Measurements from ENCODE around the gene ZFP90. TPM values are rescaled to one million over a fixed set of nuclear protein-coding genes. Genes with fewer than 3 reads are reported as not detected.
"Not testable (repeated sequence)": the region's sequence is repeated elsewhere in the genome, so short reads cannot be mapped to it uniquely, and the experiment has no call there.

ZFP90 gene
- total RNA-seq, 1 donor from 2014 or later = 39.9 TPM

- no peak for ATAC-seq
- DNase-seq (ENCODE audit: low spot score) = no peak
- intact Hi-C loops (cut with DNase I) = no loop called here
Observed at GRCh38 chr16:68512742-68513141, 26.3 kb upstream of the ZFP90 start.

GRCh38 chr16:68514511-68514910 is 24.6 kb upstream of the ZFP90 start:
- DNase-seq (ENCODE audit: low spot score) (no peak), ATAC-seq (no peak)
- intact Hi-C loops (cut with DNase I) = no loop called here

GRCh38 chr16:68517606-68518166 is 21.4 kb upstream of the ZFP90 start:
- DNase-seq (ENCODE audit: low spot score) = no peak
- intact Hi-C loops (cut with DNase I) = no loop called here

GRCh38 chr16:68519225-68519745 is 19.8 kb upstream of the ZFP90 start:
- no peak for DNase-seq (ENCODE audit: low spot score)
- ATAC-seq = no peak
- intact Hi-C loops (cut with DNase I) = no loop called here

More at GRCh38 chr16:68517606-68518166, 21.4 kb upstream of the ZFP90 start:
- ATAC-seq = no peak

GRCh38 chr16:68520649-68521086 is 18.4 kb upstream of the ZFP90 start:
- ATAC-seq (peak; percentile 94), DNase-seq (ENCODE audit: low spot score) (peak; percentile 89)
- intact Hi-C loops (cut with DNase I) = loop anchor here (10.0 kb wide), 1 partner anchor 604 kb away; no protein-coding TSS in a partner anchor

GRCh38 chr16:68524069-68524820 is 14.8 kb upstream of the ZFP90 start:
- ATAC-seq (no peak), DNase-seq (ENCODE audit: low spot score) (no peak)
- intact Hi-C loops (cut with DNase I) = loop anchor here (10.0 kb wide), 1 partner anchor 601 kb away; no protein-coding TSS in a partner anchor

GRCh38 chr16:68526143-68526781 is 12.8 kb upstream of the ZFP90 start:
- DNase-seq (ENCODE audit: low spot score) = no peak
- intact Hi-C loops (cut with DNase I) = loop anchor here (10.0 kb wide), 1 partner anchor 599 kb away; no protein-coding TSS in a partner anchor
- no peak for ATAC-seq

- DNase-seq (ENCODE audit: low spot score) (no peak), ATAC-seq (no peak)
- intact Hi-C loops (cut with DNase I) = loop anchor here (10.0 kb wide), 1 partner anchor 598 kb away; no protein-coding TSS in a partner anchor
Observed at GRCh38 chr16:68526782-68527145, 12.3 kb upstream of the ZFP90 start.

GRCh38 chr16:68528233-68528632 is 10.9 kb upstream of the ZFP90 start:
- intact Hi-C loops (cut with DNase I) = loop anchor here (10.0 kb wide), 1 partner anchor 597 kb away; no protein-coding TSS in a partner anchor
- ATAC-seq = peak; percentile 2
- no peak for DNase-seq (ENCODE audit: low spot score)

GRCh38 chr16:68528686-68529379 is 10.3 kb upstream of the ZFP90 start:
- intact Hi-C loops (cut with DNase I) = loop anchor here (10.0 kb wide), 1 partner anchor 596 kb away; no protein-coding TSS in a partner anchor
- DNase-seq (ENCODE audit: low spot score) (peak; percentile 92), ATAC-seq (peak; percentile 94)

- ATAC-seq = peak; percentile 63
- no peak for DNase-seq (ENCODE audit: low spot score)
- intact Hi-C loops (cut with DNase I) = loop anchor here (10.0 kb wide), 1 partner anchor 595 kb away; no protein-coding TSS in a partner anchor
Observed at GRCh38 chr16:68529608-68529930, 9.5 kb upstream of the ZFP90 start.

GRCh38 chr16:68529931-68530701 is 9.0 kb upstream of the ZFP90 start:
- peak; percentile 94 for DNase-seq (ENCODE audit: low spot score)

GRCh38 chr16:68533937-68534336 is 5.2 kb upstream of the ZFP90 start:
- ATAC-seq = no peak
- intact Hi-C loops (cut with DNase I) = no loop called here
- DNase-seq (ENCODE audit: low spot score) = no peak

More at GRCh38 chr16:68529931-68530701, 9.0 kb upstream of the ZFP90 start:
- ATAC-seq = peak; percentile 99
- intact Hi-C loops (cut with DNase I) = loop anchor here (10.0 kb wide), 1 partner anchor 595 kb away; no protein-coding TSS in a partner anchor

GRCh38 chr16:68535331-68535730 is 3.8 kb upstream of the ZFP90 start:
- DNase-seq (ENCODE audit: low spot score) (no peak), ATAC-seq (no peak)
- intact Hi-C loops (cut with DNase I) = no loop called here

GRCh38 chr16:68539711-68540239 is 684 bp downstream of the ZFP90 start:
- ATAC-seq = peak; percentile 47
- DNase-seq (ENCODE audit: low spot score) = no peak

GRCh38 chr16:68548947-68549346 is 9.9 kb downstream of the ZFP90 start:
- ATAC-seq (no peak), DNase-seq (ENCODE audit: low spot score) (no peak)
- intact Hi-C loops (cut with DNase I) = no loop called here

More at GRCh38 chr16:68539711-68540239, 684 bp downstream of the ZFP90 start:
- intact Hi-C loops (cut with DNase I) = no loop called here

GRCh38 chr16:68553186-68553585 is 14.1 kb downstream of the ZFP90 start:
- intact Hi-C loops (cut with DNase I) = no loop called here
- no peak for DNase-seq (ENCODE audit: low spot score)
- no peak for ATAC-seq

- DNase-seq (ENCODE audit: low spot score); intact Hi-C loops (cut with DNase I); ATAC-seq: not testable (repeated sequence)
Observed at GRCh38 chr16:68560341-68560740, 21.2 kb downstream of the ZFP90 start.

Measured in sciatic nerve (tissue), 2 donors.